SK-N-MC (cell line): Measurements from ENCODE around the gene PAMR1.
A peak's percentile ranks its signal among the peaks of the same experiment; 100 is the strongest.
"Not testable (repeated sequence)": the region's sequence is repeated elsewhere in the genome, so short reads cannot be mapped to it uniquely, and the experiment has no call there.

ENCODE experiments used
- DNase-seq: peaks from one replicate; pipeline ENCODE4 v3.0.0-alpha.2; 2011; ENCODE audit warnings: low read depth, low spot score
- H3K27ac ChIP-seq: fragments of 200-600 bp; sonication (generic); 2 replicates; pipeline ENCODE4 v1.5.1; 2016; ENCODE audit warnings: mixed run types
- H3K36me3 ChIP-seq: fragments of 200-600 bp; sonication (generic); 2 replicates; pipeline ENCODE4 v1.6.1; 2017; ENCODE audit warnings: antibody characterized with exemption, low read length, mixed read lengths; ENCODE audit not compliant: insufficient read depth
- H3K4me3 ChIP-seq: fragments of 200-600 bp; sonication (generic); 2 replicates; pipeline ENCODE4 v1.5.1; 2016
- H3K9ac ChIP-seq: fragments of 200-600 bp; sonication (generic); 2 replicates; pipeline ENCODE4 v1.8.0; 2017; ENCODE audit warnings: mixed run types, mixed read lengths; ENCODE audit not compliant: insufficient read length
- H3K9me3 ChIP-seq: fragments of 200-600 bp; sonication (generic); 2 replicates; pipeline ENCODE4 v1.6.1; 2017; ENCODE audit warnings: low read depth, mild to moderate bottlenecking, antibody characterized with exemption, low read length, moderate library complexity, mixed read lengths
- EZH2 ChIP-seq: fragments of 200-600 bp; sonication (generic); IDR thresholded peaks from one replicate; pipeline ENCODE4 v1.6.1; 2017; ENCODE audit warnings: antibody characterized with exemption
- FOXP2 ChIP-seq: optimal IDR thresholded peaks from 2 replicates; pipeline ENCODE3; 2011; ENCODE audit warnings: mild to moderate bottlenecking, moderate library complexity; ENCODE audit not compliant: insufficient read depth; ENCODE audit errors: extremely low read length, control extremely low read depth
- POLR2AphosphoS5 ChIP-seq: IDR thresholded peaks from 2 replicates; pipeline ENCODE4 v1.6.1; 2012; ENCODE audit warnings: mild to moderate bottlenecking, low read depth, low read length, borderline replicate concordance

PAMR1 gene

DNA sequence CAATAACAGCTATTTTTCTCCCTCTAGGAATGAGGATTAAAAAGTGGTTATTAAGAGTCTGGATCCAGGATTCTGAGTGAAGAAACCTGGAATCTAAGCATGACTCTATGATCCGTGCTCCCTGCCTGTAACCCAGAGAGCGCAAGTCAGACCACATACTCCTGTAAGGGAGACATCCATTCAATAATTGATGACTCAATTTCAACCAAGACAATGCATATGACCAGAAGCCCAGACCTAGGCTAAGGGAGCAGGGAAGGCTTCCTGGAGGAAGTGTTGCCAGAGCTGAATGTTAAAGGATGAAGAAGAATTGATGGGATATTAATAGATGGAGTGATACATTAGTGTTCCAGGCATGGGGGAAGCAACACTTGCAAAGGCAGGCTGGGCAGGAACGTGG is 13.8 kb upstream of the PAMR1 start:
- TF ChIP-seq FOXP2 = no peak
- TF ChIP-seq POLR2AphosphoS5 = no peak
- TF ChIP-seq EZH2 = no peak
- no peak overlapping the region for H3K27ac ChIP-seq

DNA sequence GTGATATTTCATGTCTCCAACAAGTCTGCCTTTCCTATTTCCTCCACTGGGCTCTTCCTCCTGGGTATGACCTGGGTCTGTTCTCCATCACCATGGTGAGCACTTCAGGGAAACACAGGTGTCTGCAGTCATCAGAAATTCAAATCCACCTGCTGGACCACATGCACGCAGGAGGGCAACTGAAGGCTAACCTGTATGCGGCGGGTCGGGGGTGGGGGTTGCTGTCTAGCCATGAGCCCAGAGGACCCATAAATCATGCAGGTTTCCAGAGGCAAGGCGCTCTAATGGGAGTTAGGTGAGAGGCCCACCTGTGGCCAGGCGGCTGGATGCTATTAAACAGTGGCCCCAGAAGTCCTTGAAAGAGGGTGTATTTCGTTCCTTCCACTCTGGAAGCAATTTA is 11.1 kb upstream of the PAMR1 start:
- H3K27ac ChIP-seq = no peak overlapping the region
- no peaks in the 10 kb centered on the region for H3K36me3 ChIP-seq
- no peak for TF ChIP-seq FOXP2
- no peak for TF ChIP-seq POLR2AphosphoS5
- TF ChIP-seq EZH2 = no peak

More for the DNA sequence above, 13.8 kb upstream of the PAMR1 start:
- Histone ChIP-seq H3K36me3 (no peaks in the 10 kb centered on the region), H3K9me3 (no peaks in the 10 kb centered on the region), H3K4me3 (no peak overlapping the region), H3K9ac (no peak overlapping the region)
- DNase-seq = no peak

DNA sequence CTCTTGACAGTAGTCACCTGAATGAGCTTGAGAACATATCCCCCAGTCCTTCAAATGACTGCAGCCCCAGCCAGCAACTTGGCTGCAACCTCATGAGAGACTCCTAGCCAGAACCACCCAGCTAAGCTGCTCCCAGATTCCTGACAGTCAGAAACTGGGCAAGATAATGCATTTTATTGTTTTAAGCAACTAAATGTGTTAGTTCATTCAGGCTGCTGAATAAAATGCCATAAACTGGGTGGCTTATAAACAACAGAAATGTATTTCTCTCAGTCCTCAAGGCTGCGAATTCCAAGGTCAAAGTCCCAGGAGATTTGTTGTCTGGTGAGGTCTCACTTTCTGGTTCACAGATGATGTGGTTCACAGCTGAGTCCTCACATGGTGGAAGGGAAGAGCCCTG is 5.8 kb upstream of the PAMR1 start:
- Histone ChIP-seq H3K9me3 (no peaks in the 10 kb centered on the region), H3K4me3 (no peak overlapping the region), H3K27ac (no peak overlapping the region), H3K36me3 (no peaks in the 10 kb centered on the region), H3K9ac (no peak overlapping the region)
- no peak for DNase-seq
- TF ChIP-seq EZH2 (no peak), POLR2AphosphoS5 (no peak), FOXP2 (no peak)

More for the DNA sequence above, 11.1 kb upstream of the PAMR1 start:
- H3K9me3 ChIP-seq = no peaks in the 10 kb centered on the region
- no peak for DNase-seq
- no peak overlapping the region for H3K4me3 ChIP-seq
- no peak overlapping the region for H3K9ac ChIP-seq

DNA sequence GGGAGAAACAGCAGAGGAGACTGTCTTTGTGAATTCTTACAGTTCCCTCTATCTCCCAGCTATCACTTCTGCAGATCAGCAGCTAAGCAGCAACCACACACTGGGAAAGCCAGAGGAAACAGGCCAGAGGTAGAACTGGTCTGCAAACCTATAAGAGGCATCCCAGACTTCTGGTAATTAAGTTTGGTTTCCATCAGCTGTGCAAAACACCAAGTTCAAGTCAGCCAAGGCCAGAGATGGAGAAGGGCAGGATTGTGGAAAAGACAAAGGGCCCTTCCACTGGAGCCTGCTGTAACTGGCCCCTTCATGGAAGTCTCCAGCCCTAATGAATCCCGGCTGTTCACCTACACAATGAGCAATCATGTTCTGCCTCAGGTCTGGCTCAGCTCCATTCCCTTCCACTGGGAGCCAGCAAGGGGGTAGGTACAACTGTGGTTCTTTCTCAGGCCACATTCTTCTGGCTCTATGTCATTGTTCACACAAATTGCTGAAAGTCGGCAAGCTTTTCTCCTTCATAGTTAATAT is 4.6 kb upstream of the PAMR1 start:
- DNase-seq = no peak
- H3K36me3 ChIP-seq = no peaks in the 10 kb centered on the region
- no peak for TF ChIP-seq FOXP2
- TF ChIP-seq POLR2AphosphoS5 = no peak
- TF ChIP-seq EZH2 = no peak
- no peak overlapping the region for H3K9ac ChIP-seq
- H3K27ac ChIP-seq = no peak overlapping the region
- no peak overlapping the region for H3K4me3 ChIP-seq
- no peaks in the 10 kb centered on the region for H3K9me3 ChIP-seq

DNA sequence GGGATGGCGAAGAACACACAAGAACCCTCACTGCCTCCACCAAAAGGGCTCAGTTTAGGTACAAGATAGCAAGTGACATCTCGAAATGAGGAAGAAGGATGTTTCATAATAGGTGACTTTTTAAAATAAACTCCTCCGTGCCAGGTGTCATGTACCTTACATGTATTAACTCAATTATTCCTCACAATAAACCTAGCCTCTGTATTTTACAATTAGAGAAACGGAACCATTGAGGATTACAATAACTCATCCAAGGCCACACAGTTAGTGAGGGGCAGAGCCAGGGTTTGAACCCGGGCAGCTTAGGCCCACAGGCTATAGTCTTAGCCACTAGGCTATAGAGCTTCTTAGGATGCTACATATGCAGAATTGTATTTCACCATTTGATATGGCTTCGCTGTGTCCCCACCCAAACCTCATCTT is 965 bp upstream of the PAMR1 start:
- H3K27ac ChIP-seq = no peak overlapping the region
- DNase-seq = no peak
- no peak for TF ChIP-seq POLR2AphosphoS5
- no peak for TF ChIP-seq FOXP2
- TF ChIP-seq EZH2 = no peak
- H3K4me3 ChIP-seq = no peak overlapping the region
- no peaks in the 10 kb centered on the region for H3K36me3 ChIP-seq
- H3K9me3 ChIP-seq = no peaks in the 10 kb centered on the region
- no peak overlapping the region for H3K9ac ChIP-seq

DNA sequence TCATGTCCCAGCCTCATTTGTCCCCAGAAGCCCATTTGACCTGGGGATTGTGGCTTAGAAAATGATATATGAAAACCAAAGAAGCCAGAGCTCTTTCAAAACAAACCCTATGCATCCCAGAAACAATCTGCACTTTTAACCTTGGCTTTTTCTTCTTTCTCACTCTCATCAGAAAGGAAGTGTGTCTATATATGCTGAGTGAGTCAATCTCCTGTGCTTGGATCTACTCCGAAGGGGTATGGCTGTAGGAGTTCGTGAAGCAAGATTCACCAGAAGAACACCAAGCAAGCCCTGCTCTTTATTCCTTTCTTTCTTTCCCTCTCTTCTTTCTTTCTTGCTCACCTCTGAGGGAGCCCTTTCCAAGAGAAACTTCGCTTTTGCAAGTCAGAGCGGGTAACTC is 636 bp downstream of the PAMR1 start:
- no peak overlapping the region for H3K27ac ChIP-seq
- no peak overlapping the region for H3K4me3 ChIP-seq
- TF ChIP-seq POLR2AphosphoS5 = no peak
- no peak for TF ChIP-seq EZH2
- no peak for TF ChIP-seq FOXP2
- no peak overlapping the region for H3K9ac ChIP-seq
- H3K36me3 ChIP-seq = no peaks in the 10 kb centered on the region
- DNase-seq = no peak
- H3K9me3 ChIP-seq = no peaks in the 10 kb centered on the region

DNA sequence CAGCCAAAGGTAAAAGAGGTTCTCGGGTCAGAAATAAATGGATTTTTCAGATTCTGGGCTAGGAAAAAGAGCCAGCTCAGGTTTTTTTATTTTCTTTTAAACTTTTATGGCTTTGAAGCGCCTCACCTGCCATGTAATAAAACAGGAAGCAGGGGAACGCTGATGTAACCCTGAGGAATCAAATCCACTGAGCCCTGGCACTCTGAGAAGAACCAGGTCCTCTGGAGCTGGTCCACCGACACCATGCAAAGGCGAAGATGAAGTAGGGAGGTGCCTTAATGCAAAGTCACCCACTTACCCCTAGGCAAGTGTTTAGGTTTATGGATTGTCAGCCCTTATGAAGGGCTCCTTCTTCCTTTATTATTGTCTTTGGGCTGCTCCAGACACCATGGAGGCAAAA is 1.6 kb downstream of the PAMR1 start:
- Histone ChIP-seq H3K9me3 (no peaks in the 10 kb centered on the region), H3K9ac (no peak overlapping the region), H3K27ac (no peak overlapping the region), H3K4me3 (no peak overlapping the region), H3K36me3 (no peaks in the 10 kb centered on the region)
- no peak for DNase-seq
- no peak for TF ChIP-seq EZH2
- no peak for TF ChIP-seq FOXP2
- no peak for TF ChIP-seq POLR2AphosphoS5

DNA sequence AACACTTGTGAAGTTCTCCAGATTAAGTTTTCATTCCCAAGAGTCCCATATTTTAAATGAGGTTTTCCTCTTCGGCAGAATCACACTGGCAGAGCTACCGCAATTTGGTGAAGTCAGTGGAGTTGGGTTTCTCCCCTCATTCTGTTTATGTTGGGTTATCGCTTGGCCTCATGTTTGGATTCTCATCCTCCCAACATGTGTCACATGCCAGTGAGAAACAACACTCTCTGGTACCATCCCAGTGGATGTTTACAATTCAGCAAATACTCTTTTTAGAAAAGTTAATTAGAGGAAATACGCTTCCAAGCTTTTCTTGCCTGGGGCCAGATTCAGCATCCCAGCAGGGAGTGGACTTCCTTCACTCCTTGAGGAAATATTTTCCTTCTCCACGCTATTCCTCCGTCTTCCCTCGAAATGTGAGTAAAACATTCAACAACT is 2.1 kb downstream of the PAMR1 start:
- no peak overlapping the region for H3K9ac ChIP-seq
- H3K4me3 ChIP-seq = no peak overlapping the region
- no peaks in the 10 kb centered on the region for H3K36me3 ChIP-seq
- no peak overlapping the region for H3K27ac ChIP-seq
- no peaks in the 10 kb centered on the region for H3K9me3 ChIP-seq
- DNase-seq = peak; percentile 71
- TF ChIP-seq EZH2 = no peak
- no peak for TF ChIP-seq POLR2AphosphoS5
- TF ChIP-seq FOXP2 = no peak

DNA sequence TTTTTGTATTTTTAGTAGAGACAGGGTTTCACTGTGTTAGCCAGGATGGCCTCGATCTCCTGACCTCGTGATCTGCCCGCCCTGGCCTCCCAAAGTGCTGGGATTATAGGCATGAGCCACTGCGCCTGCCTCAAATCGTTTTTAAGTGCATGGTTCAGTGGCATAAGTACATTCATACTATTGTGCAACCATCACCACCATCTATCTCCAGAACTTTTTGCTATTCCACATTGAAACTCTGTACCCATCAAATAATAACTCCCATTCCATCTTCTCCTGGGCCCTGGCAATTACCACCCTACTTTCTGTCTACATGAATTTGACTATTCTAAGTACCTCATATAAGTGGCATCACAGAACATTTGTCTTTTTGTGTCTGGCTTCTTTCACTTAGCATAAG is 3.3 kb downstream of the PAMR1 start:
- H3K9me3 ChIP-seq, H3K27ac ChIP-seq, H3K36me3 ChIP-seq, H3K4me3 ChIP-seq, DNase-seq, H3K9ac ChIP-seq: not testable (repeated sequence)

DNA sequence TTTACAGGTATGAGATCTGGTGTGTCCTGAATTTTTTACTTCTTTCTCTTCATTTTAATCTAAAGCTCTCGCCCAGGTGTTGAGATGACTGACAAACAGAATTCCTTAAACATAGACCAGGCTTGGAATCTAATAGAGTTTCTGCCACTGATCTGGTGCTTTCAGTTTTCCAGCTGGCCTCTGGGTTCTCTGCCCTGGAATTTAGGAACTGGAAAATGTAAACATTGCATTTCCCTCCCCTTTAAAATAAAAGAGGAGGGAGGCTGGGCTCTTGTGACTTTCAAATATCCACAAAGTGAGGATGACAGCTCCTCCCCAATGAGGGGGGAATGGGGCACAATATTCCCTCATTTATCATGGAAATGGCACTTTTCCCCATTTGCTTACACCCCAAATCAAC is 5.0 kb downstream of the PAMR1 start:
- no peak overlapping the region for H3K4me3 ChIP-seq
- H3K36me3 ChIP-seq = no peaks in the 10 kb centered on the region
- DNase-seq = no peak
- TF ChIP-seq EZH2 = no peak
- no peak for TF ChIP-seq POLR2AphosphoS5
- no peak for TF ChIP-seq FOXP2
- H3K9me3 ChIP-seq = no peaks in the 10 kb centered on the region
- no peak overlapping the region for H3K9ac ChIP-seq
- H3K27ac ChIP-seq = no peak overlapping the region
